ENCODE measurements around the gene CACNA2D2. TPM values are rescaled to one million over a fixed set of nuclear protein-coding genes. Genes with fewer than 3 reads are reported as not detected.

CACNA2D2 gene
- total and polyA plus RNA-seq, 2 of the 8 experiments (the other 6 are each of a cell fraction or from before 2014, with no cell fraction given): 14.1 to 25.0 TPM

DNA sequence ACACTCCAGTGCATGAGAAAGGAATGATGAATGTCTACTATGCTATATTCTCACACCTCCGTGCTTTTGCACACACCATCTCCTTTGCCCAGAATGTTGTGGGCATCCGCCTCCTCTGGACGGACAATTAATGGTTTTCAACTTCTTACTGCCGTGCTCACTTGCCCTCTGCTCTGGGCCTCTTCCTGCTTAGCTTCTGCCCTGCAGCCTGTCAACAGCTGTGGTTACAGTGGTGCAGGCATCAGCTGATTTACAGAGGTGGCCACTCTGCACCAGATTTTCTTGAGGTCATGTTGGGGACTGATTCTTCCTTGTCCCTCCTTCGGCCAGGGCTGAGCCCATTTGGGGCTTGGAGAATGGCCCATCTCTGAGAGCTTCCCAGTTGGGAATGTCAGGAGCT lies 87.6 kb downstream of the CACNA2D2 start:
- no peak overlapping the region for H4K5ac ChIP-seq (ENCODE audit: insufficient read length, low read depth, low read length)
- 92% methylated on average over 5 of the region's 5 CpGs; no CpG with 5 or more reads in 1 of the 2 experiments for WGBS, 2 experiments (ENCODE audit: extremely low coverage in 1 of 2, insufficient coverage in 1 of 2, insufficient read length in 1 of 2, insufficient replicate concordance in 2 of 2, low coverage in 1 of 2, low lambda C conversion rate in 2 of 2, missing lambda C conversion rate in 1 of 2)
- no peak overlapping the region for H3K56ac ChIP-seq (replicated peaks; ENCODE audit: insufficient read length, low read depth, low read length)
- no peak overlapping the region for H3K27ac ChIP-seq (ENCODE audit: low read depth, low read length)
- FAIRE-seq: no peak
- no peak overlapping the region for H3K23ac ChIP-seq (ENCODE audit: insufficient read length)
- no peak overlapping the region for H3K9ac ChIP-seq (replicated peaks in 1 of 4; ENCODE audit: extremely low read depth in 1 of 4, low read depth in 3 of 4, low read length in 3 of 4)
- no peak overlapping the region for H4K8ac ChIP-seq (ENCODE audit: extremely low read depth, insufficient read depth, low read length)
- no peak overlapping the region for H3K4me2 ChIP-seq (ENCODE audit: insufficient read depth in 1 of 2, low read depth in 2 of 2, low read length in 2 of 2)
- no peak overlapping the region for H3K14ac ChIP-seq (ENCODE audit: insufficient read length)
- H4K91ac ChIP-seq (replicated peaks; ENCODE audit: insufficient read length, low read length): no peak overlapping the region
- no peaks in the 10 kb centered on the region for H3K9me3 ChIP-seq (ENCODE audit: insufficient read depth in 2 of 2, low read depth in 1 of 2, low read length in 1 of 2)
- H3K4me1 ChIP-seq (replicated peaks in 1 of 4; ENCODE audit: control insufficient read depth in 3 of 4, insufficient read depth in 4 of 4, low read length in 3 of 4): no peaks in the 10 kb centered on the region; a peak in 1 of 7 replicates
- H3K23me2 ChIP-seq (ENCODE audit: low read depth, low read length): no peaks in the 10 kb centered on the region
- H2AK5ac ChIP-seq (ENCODE audit: low read depth, low read length): no peak overlapping the region
- no peak overlapping the region for H2AFZ ChIP-seq (ENCODE audit: low read length)
- no peak overlapping the region for H2BK120ac ChIP-seq (replicated peaks; ENCODE audit: low read depth, low read length)
- no peaks in the 10 kb centered on the region; the same call in 1 of the 2 replicates for H3K79me1 ChIP-seq (ENCODE audit: low read depth, low read length)
- no peak overlapping the region for H2BK5ac ChIP-seq (ENCODE audit: low read depth, low read length)
- POLR2A ChIA-PET (ENCODE audit: partially characterized antibody): interaction anchor here (0.6 kb wide), 1 partner anchor 134 kb away, joined by 3 read pairs; no protein-coding TSS in a partner anchor
- H3K27me3 ChIP-seq (replicated peaks in 1 of 4; ENCODE audit: control insufficient read depth in 3 of 4, extremely low read depth in 1 of 4, insufficient read depth in 3 of 4, low read length in 3 of 4): no peaks in the 10 kb centered on the region
- DNase-seq (ENCODE audit: low read depth in 1 of 2, low spot score in 2 of 2): no peak
- H2BK20ac ChIP-seq (ENCODE audit: low read length): no peak overlapping the region
- H3K4ac ChIP-seq (replicated peaks; ENCODE audit: insufficient read length, low read depth, low read length): no peak overlapping the region
- no peaks in the 10 kb centered on the region for H3K79me2 ChIP-seq (ENCODE audit: control insufficient read depth in 1 of 2, insufficient read depth in 2 of 2, low read length in 2 of 2)
- CTCF ChIA-PET (ENCODE audit: partially characterized antibody): interaction anchor here (0.5 to 8.0 kb wide), 32 partner anchors 8 to 1919 kb away, joined by 3 to 63 read pairs (median 5); partner anchors contain the start of genes CYB561D2 and NPRL2
- TF ChIP-seq NANOG (IDR thresholded peaks at IDR 0.05; ENCODE audit: insufficient read depth, low read depth, low read length, poor library complexity, severe bottlenecking) (no peak), KDM4A (IDR thresholded peaks at IDR 0.05; ENCODE audit: low read depth, low read length, severe bottlenecking) (no peak), EGR1 (IDR thresholded peaks at IDR 0.05; ENCODE audit: borderline replicate concordance, low read depth, low read length) (no peak), PHF8 (conservative IDR thresholded peaks at IDR 0.05; ENCODE audit: low read depth, low read length) (no peak), CTBP2 (IDR thresholded peaks at IDR 0.05; ENCODE audit: borderline replicate concordance, insufficient read depth, insufficient read length, low read length) (no peak), RXRA (IDR thresholded peaks at IDR 0.05; ENCODE audit: insufficient read depth, low read depth, low read length) (no peak)
- TF ChIP-seq, protein P1, sequence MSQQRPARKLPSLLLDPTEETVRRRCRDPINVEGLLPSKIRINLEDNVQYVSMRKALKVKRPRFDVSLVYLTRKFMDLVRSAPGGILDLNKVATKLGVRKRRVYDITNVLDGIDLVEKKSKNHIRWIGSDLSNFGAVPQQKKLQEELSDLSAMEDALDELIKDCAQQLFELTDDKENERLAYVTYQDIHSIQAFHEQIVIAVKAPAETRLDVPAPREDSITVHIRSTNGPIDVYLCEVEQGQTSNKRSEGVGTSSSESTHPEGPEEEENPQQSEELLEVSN (IDR thresholded peaks at IDR 0.05): no peak
- TF ChIP-seq, protein P2, sequence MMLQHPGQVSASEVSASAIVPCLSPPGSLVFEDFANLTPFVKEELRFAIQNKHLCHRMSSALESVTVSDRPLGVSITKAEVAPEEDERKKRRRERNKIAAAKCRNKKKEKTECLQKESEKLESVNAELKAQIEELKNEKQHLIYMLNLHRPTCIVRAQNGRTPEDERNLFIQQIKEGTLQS (IDR thresholded peaks at IDR 0.05; ENCODE audit: insufficient read depth, low read depth, low read length): no peak
- H3K18ac ChIP-seq (ENCODE audit: extremely low read depth, low read length): no peak overlapping the region
- H2BK15ac ChIP-seq (ENCODE audit: low read length): no peak overlapping the region
- H3K36me3 ChIP-seq (ENCODE audit: control insufficient read depth in 2 of 4, insufficient read depth in 4 of 4, low read length in 3 of 4): no peaks in the 10 kb centered on the region; a peak in 1 of 8 replicates
- no peak overlapping the region for H3K4me3 ChIP-seq (ENCODE audit: extremely low read depth in 1 of 4, insufficient read depth in 2 of 4, low read depth in 3 of 4, low read length in 4 of 4)
- H2BK12ac ChIP-seq (ENCODE audit: low read depth, low read length): no peak overlapping the region
- H4K20me1 ChIP-seq (replicated peaks in 1 of 2; ENCODE audit: control insufficient read depth in 1 of 2, insufficient read depth in 2 of 2, low read length in 2 of 2): peaks cover 0 to 2% of the 10 kb centered on the region in 2 experiments

All from H1 (cell line).